HL-60 (cell line): ENCODE data around the gene GALNT14.

Experiments used
- DNase-seq, 2 experiments: peaks; one replicate each; pipeline ENCODE4 v3.0.0-alpha.2; 2010 to 2020; ENCODE audit warnings: low read depth in 1 of 2, low spot score in 1 of 2
- H3K27ac ChIP-seq: fragments of 250-450 bp; sonication (Bioruptor Pico); replicated peaks from 2 replicates; pipeline ENCODE4 v1.5.1; 2020; ENCODE audit warnings: mild to moderate bottlenecking, moderate library complexity
- H3K27me3 ChIP-seq: fragments of 250-450 bp; sonication (Bioruptor Pico); 2 replicates; pipeline ENCODE4 v1.5.1; 2021; ENCODE audit warnings: mild to moderate bottlenecking, moderate library complexity; ENCODE audit not compliant: insufficient read depth, poor library complexity, severe bottlenecking
- H3K4me3 ChIP-seq: replicated peaks from 2 replicates; pipeline ENCODE4 v1.5.1; 2011; ENCODE audit warnings: mild to moderate bottlenecking, control low read depth, low read length; ENCODE audit not compliant: insufficient read depth
- GABPA ChIP-seq: IDR thresholded peaks from 2 replicates; pipeline ENCODE4 v1.6.1; 2012; ENCODE audit warnings: low read depth
- POLR2AphosphoS5 ChIP-seq: IDR thresholded peaks from 2 replicates; pipeline ENCODE4 v1.6.1; 2012; ENCODE audit warnings: low read depth
- SPI1 ChIP-seq: IDR thresholded peaks from 2 replicates; pipeline ENCODE4 v1.6.1; 2012; ENCODE audit warnings: low read depth, mild to moderate bottlenecking, borderline replicate concordance
- TF ChIP-seq, protein P1 (sequence below): IDR thresholded peaks from one replicate; pipeline ENCODE4 v1.5.1; 2011; ENCODE audit warnings: low read length, control low read depth, inconsistent platforms; ENCODE audit not compliant: insufficient read depth
- TF ChIP-seq, protein P2 (sequence below): IDR thresholded peaks from 2 replicates; pipeline ENCODE4 v1.6.1; 2012; ENCODE audit warnings: low read depth; ENCODE audit not compliant: insufficient replicate concordance

GALNT14 gene

DNA sequence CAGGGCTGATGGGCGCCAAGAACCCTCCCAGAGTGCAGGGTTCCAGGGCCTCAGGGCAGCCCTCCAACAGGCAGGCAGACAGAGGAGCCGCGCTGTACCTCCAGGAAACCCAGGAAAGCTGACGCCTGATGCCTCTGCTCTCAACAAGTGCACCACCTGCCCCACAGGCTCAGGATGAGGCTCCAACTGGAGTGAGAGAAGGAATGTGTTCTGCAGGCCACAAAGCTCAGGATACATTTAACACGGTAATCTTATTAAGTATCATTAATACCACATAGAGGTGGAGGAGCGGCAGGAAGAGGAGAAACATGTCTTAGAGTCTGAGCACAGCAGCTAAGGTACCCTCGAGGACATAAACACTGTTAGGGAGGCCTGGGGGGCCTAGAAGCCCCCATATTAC lies 175.1 kb downstream of the GALNT14 start:
- Histone ChIP-seq H3K27me3 (no peaks in the 10 kb centered on the region), H3K4me3 (no peak overlapping the region), H3K27ac (no peak overlapping the region)
- DNase-seq, result no peak
- TF ChIP-seq, protein P1, sequence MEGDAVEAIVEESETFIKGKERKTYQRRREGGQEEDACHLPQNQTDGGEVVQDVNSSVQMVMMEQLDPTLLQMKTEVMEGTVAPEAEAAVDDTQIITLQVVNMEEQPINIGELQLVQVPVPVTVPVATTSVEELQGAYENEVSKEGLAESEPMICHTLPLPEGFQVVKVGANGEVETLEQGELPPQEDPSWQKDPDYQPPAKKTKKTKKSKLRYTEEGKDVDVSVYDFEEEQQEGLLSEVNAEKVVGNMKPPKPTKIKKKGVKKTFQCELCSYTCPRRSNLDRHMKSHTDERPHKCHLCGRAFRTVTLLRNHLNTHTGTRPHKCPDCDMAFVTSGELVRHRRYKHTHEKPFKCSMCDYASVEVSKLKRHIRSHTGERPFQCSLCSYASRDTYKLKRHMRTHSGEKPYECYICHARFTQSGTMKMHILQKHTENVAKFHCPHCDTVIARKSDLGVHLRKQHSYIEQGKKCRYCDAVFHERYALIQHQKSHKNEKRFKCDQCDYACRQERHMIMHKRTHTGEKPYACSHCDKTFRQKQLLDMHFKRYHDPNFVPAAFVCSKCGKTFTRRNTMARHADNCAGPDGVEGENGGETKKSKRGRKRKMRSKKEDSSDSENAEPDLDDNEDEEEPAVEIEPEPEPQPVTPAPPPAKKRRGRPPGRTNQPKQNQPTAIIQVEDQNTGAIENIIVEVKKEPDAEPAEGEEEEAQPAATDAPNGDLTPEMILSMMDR, result no peak
- TF ChIP-seq GABPA, result no peak
- no peak for TF ChIP-seq POLR2AphosphoS5
- TF ChIP-seq SPI1, result no peak
- TF ChIP-seq, protein P2, sequence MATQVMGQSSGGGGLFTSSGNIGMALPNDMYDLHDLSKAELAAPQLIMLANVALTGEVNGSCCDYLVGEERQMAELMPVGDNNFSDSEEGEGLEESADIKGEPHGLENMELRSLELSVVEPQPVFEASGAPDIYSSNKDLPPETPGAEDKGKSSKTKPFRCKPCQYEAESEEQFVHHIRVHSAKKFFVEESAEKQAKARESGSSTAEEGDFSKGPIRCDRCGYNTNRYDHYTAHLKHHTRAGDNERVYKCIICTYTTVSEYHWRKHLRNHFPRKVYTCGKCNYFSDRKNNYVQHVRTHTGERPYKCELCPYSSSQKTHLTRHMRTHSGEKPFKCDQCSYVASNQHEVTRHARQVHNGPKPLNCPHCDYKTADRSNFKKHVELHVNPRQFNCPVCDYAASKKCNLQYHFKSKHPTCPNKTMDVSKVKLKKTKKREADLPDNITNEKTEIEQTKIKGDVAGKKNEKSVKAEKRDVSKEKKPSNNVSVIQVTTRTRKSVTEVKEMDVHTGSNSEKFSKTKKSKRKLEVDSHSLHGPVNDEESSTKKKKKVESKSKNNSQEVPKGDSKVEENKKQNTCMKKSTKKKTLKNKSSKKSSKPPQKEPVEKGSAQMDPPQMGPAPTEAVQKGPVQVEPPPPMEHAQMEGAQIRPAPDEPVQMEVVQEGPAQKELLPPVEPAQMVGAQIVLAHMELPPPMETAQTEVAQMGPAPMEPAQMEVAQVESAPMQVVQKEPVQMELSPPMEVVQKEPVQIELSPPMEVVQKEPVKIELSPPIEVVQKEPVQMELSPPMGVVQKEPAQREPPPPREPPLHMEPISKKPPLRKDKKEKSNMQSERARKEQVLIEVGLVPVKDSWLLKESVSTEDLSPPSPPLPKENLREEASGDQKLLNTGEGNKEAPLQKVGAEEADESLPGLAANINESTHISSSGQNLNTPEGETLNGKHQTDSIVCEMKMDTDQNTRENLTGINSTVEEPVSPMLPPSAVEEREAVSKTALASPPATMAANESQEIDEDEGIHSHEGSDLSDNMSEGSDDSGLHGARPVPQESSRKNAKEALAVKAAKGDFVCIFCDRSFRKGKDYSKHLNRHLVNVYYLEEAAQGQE, result no peak

DNA sequence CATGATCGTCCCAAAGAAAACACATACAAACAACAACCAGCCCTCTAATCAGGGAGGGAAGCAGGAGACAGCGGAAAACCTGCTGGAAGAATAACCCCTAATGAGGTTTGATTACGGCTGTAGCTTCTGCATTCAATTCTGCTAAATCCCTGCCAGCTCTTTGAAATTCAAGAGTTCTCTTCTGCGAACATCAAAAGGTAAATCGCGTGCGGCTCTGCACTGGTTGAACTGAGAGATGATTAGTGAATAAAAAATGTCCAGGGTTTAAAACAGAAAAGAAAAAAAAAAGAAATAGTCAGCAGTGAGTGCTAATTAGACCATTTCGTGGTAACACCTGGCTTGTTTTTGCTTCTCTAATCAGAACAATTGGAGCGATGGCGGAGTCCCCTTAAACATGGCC lies 178.0 kb downstream of the GALNT14 start:
- Histone ChIP-seq H3K4me3 (no peak overlapping the region), H3K27me3 (no peaks in the 10 kb centered on the region), H3K27ac (no peak overlapping the region)
- TF ChIP-seq POLR2AphosphoS5 (no peak), SPI1 (no peak), GABPA (no peak)
- TF ChIP-seq, protein P2, result no peak
- TF ChIP-seq, protein P1, result no peak
- DNase-seq, result no peak

DNA sequence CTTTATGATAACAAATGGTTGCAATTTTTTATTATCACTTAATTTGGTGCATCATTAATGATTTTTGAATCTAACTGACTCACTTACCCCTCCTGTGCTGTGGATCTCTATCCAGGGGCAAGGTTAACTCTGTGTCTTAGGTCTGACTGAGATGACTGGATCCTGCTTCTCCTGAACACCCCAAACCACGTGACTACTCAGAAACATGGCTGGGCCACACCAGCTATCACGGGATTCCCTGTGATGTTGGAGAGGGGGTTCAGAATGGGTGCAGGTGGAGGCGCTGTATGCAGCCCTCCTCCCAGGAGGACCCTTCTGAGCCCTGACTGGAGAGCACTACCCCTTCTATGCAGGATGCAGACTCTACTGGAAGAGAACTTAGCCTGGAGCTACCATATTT lies 178.6 kb downstream of the GALNT14 start:
- DNase-seq, result no peak
- TF ChIP-seq, protein P1, result no peak
- no peak for TF ChIP-seq SPI1
- no peak for TF ChIP-seq POLR2AphosphoS5
- no peak for TF ChIP-seq GABPA
- TF ChIP-seq, protein P2, result no peak
- no peak overlapping the region for H3K4me3 ChIP-seq
- H3K27ac ChIP-seq, result no peak overlapping the region
- H3K27me3 ChIP-seq, result no peaks in the 10 kb centered on the region
